Fibroblast of lung (primary cell): Measurements from ENCODE around the gene PRSS12. TPM values are rescaled to one million over a fixed set of nuclear protein-coding genes. Genes with fewer than 3 reads are reported as not detected.

Source experiments
- DNase-seq, 2 donors: peaks; one replicate each; pipeline versions ENCODE4 v3.0.0 to v3.0.0-alpha.2; 2010; ENCODE audit warnings: low read depth in 2 of 2
- H2AFZ ChIP-seq: 2 replicates; pipeline ENCODE4 v1.5.1; 2012; ENCODE audit warnings: low read length, control low read depth, inconsistent platforms
- H3K27ac ChIP-seq: 2 replicates; pipeline ENCODE4 v1.5.1; 2011; ENCODE audit warnings: low read length, control low read depth; ENCODE audit not compliant: insufficient read depth
- H3K27me3 ChIP-seq: 2 replicates; pipeline ENCODE4 v1.5.1; 2011; ENCODE audit warnings: mild to moderate bottlenecking, low read length; ENCODE audit not compliant: control insufficient read depth, insufficient read depth
- H3K36me3 ChIP-seq: 2 replicates; pipeline ENCODE4 v1.5.1; 2011; ENCODE audit warnings: low read length; ENCODE audit not compliant: control insufficient read depth, insufficient read depth
- H3K4me1 ChIP-seq: 2 replicates; pipeline ENCODE4 v1.5.1; 2011; ENCODE audit warnings: low read length; ENCODE audit not compliant: control insufficient read depth, insufficient read depth; ENCODE audit errors: extremely low read depth
- H3K4me2 ChIP-seq: 2 replicates; pipeline ENCODE4 v1.5.1; 2011; ENCODE audit warnings: low read length, control low read depth; ENCODE audit not compliant: insufficient read depth; ENCODE audit errors: extremely low read depth
- H3K4me3 ChIP-seq, 4 experiments: fragments of 200-600 bp in 1 of 4; sonication (generic) in 1 of 4; replicated peaks in 1 of 4; 2 replicates each; pipeline ENCODE4 v1.5.1; 2011 to 2016; ENCODE audit warnings: low read length in 4 of 4, low read depth in 3 of 4, mild to moderate bottlenecking in 3 of 4, control low read depth in 2 of 4, inconsistent platforms in 1 of 4, mixed read lengths in 1 of 4; ENCODE audit not compliant: insufficient read depth in 1 of 4; ENCODE audit errors: control extremely low read depth in 1 of 4
- H3K79me2 ChIP-seq: 2 replicates; pipeline ENCODE4 v1.5.1; 2012; ENCODE audit warnings: mild to moderate bottlenecking, low read length, inconsistent platforms; ENCODE audit not compliant: control insufficient read depth, insufficient read depth
- H3K9ac ChIP-seq: 2 replicates; pipeline ENCODE4 v1.5.1; 2011; ENCODE audit warnings: mild to moderate bottlenecking, low read length, control low read depth; ENCODE audit not compliant: insufficient read depth
- H3K9me3 ChIP-seq: 2 replicates; pipeline ENCODE4 v1.5.1; 2012; ENCODE audit warnings: low read depth, low read length; ENCODE audit not compliant: control insufficient read depth, insufficient read depth
- H4K20me1 ChIP-seq: 2 replicates; pipeline ENCODE4 v1.5.1; 2011; ENCODE audit warnings: low read length; ENCODE audit not compliant: control insufficient read depth, insufficient read depth; ENCODE audit errors: extremely low read depth
- CTCF ChIP-seq, 2 donors: IDR thresholded peaks in 1 of 2; conservative IDR thresholded peaks in 1 of 2; 1 replicate in 1 of 2; 2 replicates in 1 of 2; pipeline ENCODE4 v1.5.1; 2011 to 2012; ENCODE audit warnings: low read length in 2 of 2, control low read depth in 1 of 2, inconsistent platforms in 1 of 2, low read depth in 1 of 2, mild to moderate bottlenecking in 1 of 2
- EZH2 ChIP-seq: IDR thresholded peaks from 2 replicates; pipeline ENCODE4 v1.5.1; 2012; ENCODE audit warnings: low read length, control low read depth, mild to moderate bottlenecking; ENCODE audit errors: missing control alignments
- polyA plus RNA-seq, 2 donors: library from polyadenylated mRNA; depleted of rRNA in 1 of 2; stranded (reverse) in 1 of 2; unstranded in 1 of 2; fragments of >200 nt; gene quantifications; 2 replicates each; pipeline ENCODE4 v1.2.1, GENCODE V29; 2011 to 2012; ENCODE audit warnings: missing spikeins in 1 of 2
- total RNA-seq: library from RNA; depleted of rRNA; stranded (reverse); fragments of >200 nt; gene quantifications from 2 replicates; pipeline ENCODE4 v1.2.1, GENCODE V29; 2014

The PRSS12 gene
- total and polyA plus RNA-seq, 2 donors (not counting 1 experiment from before 2014, with no cell fraction given) = 59.9 to 104 TPM

- Histone ChIP-seq H3K36me3 (no peaks in the 10 kb centered on the region), H3K27ac (no peak overlapping the region), H2AFZ (no peak overlapping the region), H4K20me1 (no peaks in the 10 kb centered on the region), H3K27me3 (no peaks in the 10 kb centered on the region), H3K4me2 (no peak overlapping the region), H3K4me1 (no peaks in the 10 kb centered on the region), H3K9me3 (no peaks in the 10 kb centered on the region), H3K9ac (no peak overlapping the region), H3K79me2 (no peaks in the 10 kb centered on the region), H3K4me3 (no peak overlapping the region)
- TF ChIP-seq EZH2 = no peak
- TF ChIP-seq CTCF (conservative IDR thresholded peaks at IDR 0.05 in 1 of 2, IDR thresholded peaks at IDR 0.05 in 1 of 2; ENCODE audit: low read depth in 1 of 2, low read length in 2 of 2) = no peak
- DNase-seq = peak; percentile 33 to 51
Observed at GRCh38 chr4:118373614-118374255, 20.9 kb upstream of the PRSS12 start.

GRCh38 chr4:118372251-118372650, 19.4 kb upstream of the PRSS12 start:
- Histone ChIP-seq H3K36me3 (no peaks in the 10 kb centered on the region), H4K20me1 (no peaks in the 10 kb centered on the region), H3K27me3 (no peaks in the 10 kb centered on the region), H3K4me3 (no peak overlapping the region), H3K9me3 (no peaks in the 10 kb centered on the region), H3K4me2 (no peak overlapping the region), H3K9ac (no peak overlapping the region), H3K79me2 (no peaks in the 10 kb centered on the region), H3K4me1 (no peaks in the 10 kb centered on the region), H2AFZ (no peak overlapping the region), H3K27ac (no peak overlapping the region)
- TF ChIP-seq CTCF (conservative IDR thresholded peaks at IDR 0.05 in 1 of 2, IDR thresholded peaks at IDR 0.05 in 1 of 2; ENCODE audit: low read depth in 1 of 2, low read length in 2 of 2) (no peak), EZH2 (no peak)
- DNase-seq = no peak

GRCh38 chr4:118369231-118369630, 16.4 kb upstream of the PRSS12 start:
- Histone ChIP-seq H2AFZ (no peak overlapping the region), H4K20me1 (no peaks in the 10 kb centered on the region), H3K79me2 (no peaks in the 10 kb centered on the region), H3K4me3 (no peak overlapping the region), H3K9me3 (no peaks in the 10 kb centered on the region), H3K4me1 (no peaks in the 10 kb centered on the region), H3K9ac (no peak overlapping the region), H3K4me2 (no peak overlapping the region), H3K27ac (no peak overlapping the region), H3K36me3 (no peaks in the 10 kb centered on the region), H3K27me3 (no peaks in the 10 kb centered on the region)
- TF ChIP-seq CTCF (conservative IDR thresholded peaks at IDR 0.05 in 1 of 2, IDR thresholded peaks at IDR 0.05 in 1 of 2; ENCODE audit: low read depth in 1 of 2, low read length in 2 of 2) = no peak
- no peak for TF ChIP-seq EZH2
- DNase-seq = no peak
